Prostate gland (tissue), 2 donors: ENCODE data around the gene PDE6A.

Source experiments
- POLR2A ChIP-seq: fragments of 450-650 bp; IDR thresholded peaks from one replicate; pipeline ENCODE4 v1.6.1; 2016; ENCODE audit warnings: antibody characterized with exemption, mild to moderate bottlenecking
- TF ChIP-seq, protein P1 (sequence below), 4 experiments: fragments of 200-600 bp in 2 of 4; fragments of 450-650 bp in 2 of 4; sonication (generic) in 2 of 4; IDR thresholded peaks; 1 replicate in 3 of 4; 2 replicates in 1 of 4; pipeline ENCODE4 v1.5.1; 2016 to 2019; ENCODE audit warnings: antibody characterized with exemption in 4 of 4, mild to moderate bottlenecking in 2 of 4, moderate library complexity in 2 of 4

GRCh38 chr5:149911031-149911430, 33.6 kb downstream of the PDE6A start:
- TF ChIP-seq, protein P1, sequence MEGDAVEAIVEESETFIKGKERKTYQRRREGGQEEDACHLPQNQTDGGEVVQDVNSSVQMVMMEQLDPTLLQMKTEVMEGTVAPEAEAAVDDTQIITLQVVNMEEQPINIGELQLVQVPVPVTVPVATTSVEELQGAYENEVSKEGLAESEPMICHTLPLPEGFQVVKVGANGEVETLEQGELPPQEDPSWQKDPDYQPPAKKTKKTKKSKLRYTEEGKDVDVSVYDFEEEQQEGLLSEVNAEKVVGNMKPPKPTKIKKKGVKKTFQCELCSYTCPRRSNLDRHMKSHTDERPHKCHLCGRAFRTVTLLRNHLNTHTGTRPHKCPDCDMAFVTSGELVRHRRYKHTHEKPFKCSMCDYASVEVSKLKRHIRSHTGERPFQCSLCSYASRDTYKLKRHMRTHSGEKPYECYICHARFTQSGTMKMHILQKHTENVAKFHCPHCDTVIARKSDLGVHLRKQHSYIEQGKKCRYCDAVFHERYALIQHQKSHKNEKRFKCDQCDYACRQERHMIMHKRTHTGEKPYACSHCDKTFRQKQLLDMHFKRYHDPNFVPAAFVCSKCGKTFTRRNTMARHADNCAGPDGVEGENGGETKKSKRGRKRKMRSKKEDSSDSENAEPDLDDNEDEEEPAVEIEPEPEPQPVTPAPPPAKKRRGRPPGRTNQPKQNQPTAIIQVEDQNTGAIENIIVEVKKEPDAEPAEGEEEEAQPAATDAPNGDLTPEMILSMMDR (IDR thresholded peaks at IDR 0.05) = no peak
- TF ChIP-seq POLR2A = no peak
